Chondrocyte (in vitro differentiated cells): ENCODE data around the gene SLCO4A1. TPM values are rescaled to one million over a fixed set of nuclear protein-coding genes. Genes with fewer than 3 reads are reported as not detected.

ENCODE experiments used
- DNase-seq: peaks from one replicate; pipeline ENCODE4 v3.0.0; 2021; ENCODE audit warnings: mixed read lengths, low spot score
- H3K27ac Mint-ChIP-seq: one replicate; pipeline ENCODE4 v1.8.0; 2021; ENCODE audit warnings: mild to moderate bottlenecking, moderate library complexity, mixed read lengths; ENCODE audit not compliant: unreplicated experiment
- H3K27me3 Mint-ChIP-seq: 2 replicates; pipeline ENCODE4 v1.8.0; 2021; ENCODE audit warnings: low read depth, mixed read lengths
- H3K36me3 Mint-ChIP-seq: 2 replicates; pipeline ENCODE4 v1.8.0; 2021; ENCODE audit warnings: low read depth, mixed read lengths
- H3K4me1 Mint-ChIP-seq: 2 replicates; pipeline ENCODE4 v1.8.0; 2021; ENCODE audit warnings: low read depth, mild to moderate bottlenecking, mixed read lengths
- H3K4me3 Mint-ChIP-seq: one replicate; pipeline ENCODE4 v1.8.0; 2021; ENCODE audit warnings: mild to moderate bottlenecking, moderate library complexity, mixed read lengths; ENCODE audit not compliant: unreplicated experiment
- H3K9me3 Mint-ChIP-seq: 2 replicates; pipeline ENCODE4 v1.8.0; 2021; ENCODE audit warnings: low read depth, mixed read lengths
- CTCF ChIP-seq: fragments of 200-600 bp; sonication (generic); IDR thresholded peaks from 2 replicates; pipeline ENCODE4 v1.5.0; 2021; ENCODE audit warnings: antibody characterized with exemption, mild to moderate bottlenecking, moderate library complexity
- total RNA-seq: library from RNA; stranded (reverse); gene quantifications from 3 replicates; pipeline ENCODE4 v1.2.1, GENCODE V29; 2021

Gene SLCO4A1
- total RNA-seq, 1 donor from 2014 or later: not detected

- H3K27ac Mint-ChIP-seq: no peak overlapping the region
These were observed 30.5 kb upstream of the SLCO4A1 start for GRCh38 chr20:62611819-62612218.

GRCh38 chr20:62614085-62614960, 28.0 kb upstream of the SLCO4A1 start:
- no peak overlapping the region for H3K27ac Mint-ChIP-seq

More at GRCh38 chr20:62611819-62612218, 30.5 kb upstream of the SLCO4A1 start:
- Mint-ChIP-seq H3K36me3 (peaks cover 3% of the 10 kb centered on the region), H3K27me3 (peaks cover 52% of the 10 kb centered on the region), H3K9me3 (peaks cover 5% of the 10 kb centered on the region), H3K4me3 (no peak overlapping the region), H3K4me1 (peaks cover under 1% of the 10 kb centered on the region)
- DNase-seq: peak; percentile 68
- TF ChIP-seq CTCF: no peak

GRCh38 chr20:62614961-62615680, 27.2 kb upstream of the SLCO4A1 start:
- peaks cover 3% of the 10 kb centered on the region for H3K4me1 Mint-ChIP-seq
- no peak for TF ChIP-seq CTCF
- peak; percentile 51 for DNase-seq
- no peak overlapping the region for H3K27ac Mint-ChIP-seq
- peaks cover 3% of the 10 kb centered on the region for H3K36me3 Mint-ChIP-seq
- H3K27me3 Mint-ChIP-seq: peaks cover 42% of the 10 kb centered on the region
- peaks cover 5% of the 10 kb centered on the region for H3K9me3 Mint-ChIP-seq
- H3K4me3 Mint-ChIP-seq: no peak overlapping the region

More at GRCh38 chr20:62614085-62614960, 28.0 kb upstream of the SLCO4A1 start:
- peaks cover 3% of the 10 kb centered on the region for H3K4me1 Mint-ChIP-seq
- no peak overlapping the region for H3K4me3 Mint-ChIP-seq
- no peak for TF ChIP-seq CTCF
- peaks cover 5% of the 10 kb centered on the region for H3K9me3 Mint-ChIP-seq
- peaks cover 3% of the 10 kb centered on the region for H3K36me3 Mint-ChIP-seq
- peak; percentile 86 for DNase-seq
- peaks cover 44% of the 10 kb centered on the region for H3K27me3 Mint-ChIP-seq

GRCh38 chr20:62615750-62616251, 26.5 kb upstream of the SLCO4A1 start:
- H3K27ac Mint-ChIP-seq: no peak overlapping the region
- H3K27me3 Mint-ChIP-seq: peaks cover 37% of the 10 kb centered on the region

More at GRCh38 chr20:62615750-62616251, 26.5 kb upstream of the SLCO4A1 start:
- TF ChIP-seq CTCF: no peak
- H3K4me3 Mint-ChIP-seq: no peak overlapping the region
- peak; percentile 65 for DNase-seq
- peaks cover 1% of the 10 kb centered on the region for H3K9me3 Mint-ChIP-seq
- H3K36me3 Mint-ChIP-seq: peaks cover 3% of the 10 kb centered on the region
- H3K4me1 Mint-ChIP-seq: peaks cover 3% of the 10 kb centered on the region
